Panc1 (cell line): ENCODE measurements around the gene MS4A7. TPM values are rescaled to one million over a fixed set of nuclear protein-coding genes. Genes with fewer than 3 reads are reported as not detected.
A peak's percentile ranks its signal among the peaks of the same experiment; 100 is the strongest.

ENCODE experiments used
- ATAC-seq: fragments of 200-7000 bp; cut with Tn5 transposase; 2 replicates; pipeline ENCODE4 v1.9.1; 2020; ENCODE audit warnings: mild to moderate bottlenecking, moderate library complexity
- BruUV-seq: library from RNA; stranded (reverse); fragments of 400-500 nt; replicated peaks from 2 replicates; lab custom pipeline; 2021; lab: Mats Ljungman, UMichigan
- CTCF ChIA-PET: fragments of 300-600 bp; sonication (Branson Sonifier 250); formaldehyde crosslinking; loops from one replicate; lab custom pipeline; 2022; ENCODE audit warnings: antibody characterized with exemption; lab: Charles Lee
- POLR2A ChIA-PET: fragments of 300-600 bp; sonication (Branson Sonifier 250); formaldehyde crosslinking; loops from one replicate; lab custom pipeline; 2022; ENCODE audit warnings: antibody characterized with exemption; lab: Charles Lee
- DNase-seq: peaks from one replicate; pipeline ENCODE4 v3.0.0-alpha.2; 2010; ENCODE audit warnings: low read depth, low spot score
- H3K27ac ChIP-seq: 2 replicates; pipeline ENCODE4 v1.5.1; 2011; ENCODE audit warnings: mild to moderate bottlenecking, low read length, inconsistent platforms
- H3K27me3 ChIP-seq: fragments of 200-500 bp; sonication (Bioruptor generic); 2 replicates; pipeline ENCODE4 v1.6.0; 2014; ENCODE audit warnings: low read length, inconsistent platforms; ENCODE audit not compliant: control insufficient read depth, insufficient read depth
- H3K36me3 ChIP-seq: fragments of 200-500 bp; sonication (Bioruptor generic); 2 replicates; pipeline ENCODE4 v1.5.1; 2014; ENCODE audit warnings: inconsistent platforms, mild to moderate bottlenecking, low read length, moderate library complexity; ENCODE audit not compliant: control insufficient read depth, insufficient read depth
- H3K4me1 ChIP-seq: 2 replicates; pipeline ENCODE4 v1.5.1; 2011; ENCODE audit warnings: inconsistent platforms, mild to moderate bottlenecking, low read length, moderate library complexity; ENCODE audit not compliant: control insufficient read depth, insufficient read depth
- H3K4me3 ChIP-seq, 2 experiments: 2 replicates each; pipeline ENCODE4 v1.5.1; 2011 to 2012; ENCODE audit warnings: low read depth in 2 of 2, low read length in 2 of 2, mild to moderate bottlenecking in 2 of 2, inconsistent platforms in 1 of 2, moderate library complexity in 1 of 2
- H3K9me3 ChIP-seq: fragments of 200-500 bp; sonication (Bioruptor generic); 2 replicates; pipeline ENCODE4 v1.5.1; 2014; ENCODE audit warnings: low read depth, mild to moderate bottlenecking, inconsistent platforms, low read length, moderate library complexity; ENCODE audit not compliant: control insufficient read depth, insufficient read depth
- CTCF ChIP-seq: fragments of 450-650 bp; IDR thresholded peaks from 2 replicates; pipeline ENCODE4 v1.5.1; 2017; ENCODE audit warnings: mild to moderate bottlenecking
- POLR2AphosphoS5 ChIP-seq: IDR thresholded peaks from 2 replicates; pipeline ENCODE4 v1.6.1; 2012; ENCODE audit warnings: mild to moderate bottlenecking, low read depth, low read length, moderate library complexity
- REST ChIP-seq, 2 experiments: IDR thresholded peaks; 2 replicates each; pipeline ENCODE4 v1.6.1; 2011 to 2012; ENCODE audit warnings: low read depth in 2 of 2, control low read depth in 1 of 2, low read length in 1 of 2, mild to moderate bottlenecking in 1 of 2, moderate library complexity in 1 of 2; ENCODE audit not compliant: insufficient read depth in 1 of 2
- SIN3A ChIP-seq: IDR thresholded peaks from 2 replicates; pipeline ENCODE4 v1.6.1; 2012; ENCODE audit warnings: low read depth, mild to moderate bottlenecking, low read length, moderate library complexity, borderline replicate concordance; ENCODE audit not compliant: insufficient read depth
- TCF7L2 ChIP-seq: IDR thresholded peaks from 2 replicates; pipeline ENCODE4 v1.6.1; 2011; ENCODE audit warnings: mild to moderate bottlenecking, low read depth, low read length, inconsistent platforms
- in situ Hi-C: cut with HindIII; loops from 2 replicates; pipeline ENCODE4 v1.10.0; 2016; ENCODE audit warnings: low sequenced_read_pairs, low pct_unique_long_range_greater_than_20kb
- intact Hi-C: fragments of 100-400 bp; cut with micrococcal nuclease; formaldehyde crosslinking; loops from one replicate; pipeline ENCODE4 v1.10.0; 2022; ENCODE audit not compliant: unreplicated experiment
- total RNA-seq: library from RNA; stranded (reverse); gene quantifications from one replicate; pipeline ENCODE4 v1.2.1, GENCODE V29; 2021; ENCODE audit not compliant: unreplicated experiment

MS4A7 gene
- total RNA-seq, 1 experiment from 2014 or later, result 0.23 TPM

- POLR2A ChIA-PET, result no interaction called here
- CTCF ChIA-PET, result no interaction called here
- H3K27me3 ChIP-seq, result peaks cover 2% of the 10 kb centered on the region; the same call in 1 of the 2 replicates
- DNase-seq, result no peak
- no peak overlapping the region for H3K27ac ChIP-seq
- no TSS peak for BruUV-seq
- no peak for ATAC-seq
- TF ChIP-seq POLR2AphosphoS5, result no peak
- peak; percentile 44 for TF ChIP-seq CTCF
- no peak for TF ChIP-seq SIN3A
- TF ChIP-seq TCF7L2, result no peak
- no peaks in the 10 kb centered on the region for H3K36me3 ChIP-seq
- intact Hi-C loops (loop anchor here (5.0 kb wide), 1 partner anchor 269 kb away; no protein-coding TSS in a partner anchor), in situ Hi-C loops (no loop called here)
- no peaks in the 10 kb centered on the region for H3K9me3 ChIP-seq
- no peak overlapping the region for H3K4me3 ChIP-seq
- no peaks in the 10 kb centered on the region for H3K4me1 ChIP-seq
Measured at GRCh38 chr11:60348116-60348515, 30.2 kb upstream of the MS4A7 start.

GRCh38 chr11:60349990-60350389 lies 28.3 kb upstream of the MS4A7 start:
- CTCF ChIA-PET, result no interaction called here
- intact Hi-C loops, result loop anchor here (5.0 kb wide), 1 partner anchor 267 kb away; no protein-coding TSS in a partner anchor

GRCh38 chr11:60357771-60358170 lies 20.6 kb upstream of the MS4A7 start:
- no TSS peak for BruUV-seq
- ATAC-seq (no peak), DNase-seq (no peak)
- TF ChIP-seq SIN3A (no peak), TCF7L2 (no peak), POLR2AphosphoS5 (no peak), CTCF (no peak), REST (IDR thresholded peaks at IDR 0.05; ENCODE audit: insufficient read depth in 1 of 2, low read depth in 2 of 2, low read length in 1 of 2) (no peak)
- in situ Hi-C loops (no loop called here), intact Hi-C loops (no loop called here)
- Histone ChIP-seq H3K9me3 (no peaks in the 10 kb centered on the region), H3K27me3 (no peaks in the 10 kb centered on the region), H3K36me3 (no peaks in the 10 kb centered on the region), H3K4me1 (no peaks in the 10 kb centered on the region), H3K4me3 (no peak overlapping the region), H3K27ac (no peak overlapping the region)
- POLR2A ChIA-PET, result interaction anchor here (0.7 kb wide), 1 partner anchor 353 kb away, joined by 3 read pairs; no protein-coding TSS in a partner anchor
- CTCF ChIA-PET, result no interaction called here

More at GRCh38 chr11:60349990-60350389, 28.3 kb upstream of the MS4A7 start:
- no peaks in the 10 kb centered on the region for H3K4me1 ChIP-seq
- DNase-seq, result no peak
- no peak for ATAC-seq
- H3K4me3 ChIP-seq, result no peak overlapping the region
- POLR2A ChIA-PET, result no interaction called here
- TF ChIP-seq CTCF (no peak), TCF7L2 (no peak)
- H3K27me3 ChIP-seq, result peaks cover 2% of the 10 kb centered on the region; the same call in 1 of the 2 replicates
- no peak overlapping the region for H3K27ac ChIP-seq
- no TSS peak for BruUV-seq
- H3K36me3 ChIP-seq, result no peaks in the 10 kb centered on the region
- in situ Hi-C loops, result no loop called here
- H3K9me3 ChIP-seq, result no peaks in the 10 kb centered on the region
